Endodermal cell (in vitro differentiated cells): ENCODE data around the gene SCN2B. TPM values are rescaled to one million over a fixed set of nuclear protein-coding genes. Genes with fewer than 3 reads are reported as not detected.

ENCODE experiments used
- DNase-seq: peaks from one replicate; pipeline ENCODE4 v3.0.0-alpha.2; 2017
- H3K27ac ChIP-seq: 2 replicates; pipeline ENCODE4 v1.5.1; 2013; ENCODE audit warnings: mild to moderate bottlenecking, low read depth, low read length, moderate library complexity
- H3K27me3 ChIP-seq: 2 replicates; pipeline ENCODE4 v1.6.1; 2013; ENCODE audit warnings: mild to moderate bottlenecking, low read length, moderate library complexity; ENCODE audit not compliant: insufficient read depth, control insufficient read depth, poor library complexity, severe bottlenecking
- H3K36me3 ChIP-seq: 2 replicates; pipeline ENCODE4 v1.7.0; 2013; ENCODE audit warnings: mild to moderate bottlenecking, low read length, moderate library complexity; ENCODE audit not compliant: control insufficient read depth, insufficient read depth
- H3K4me1 ChIP-seq: one replicate; pipeline ENCODE4 v1.7.0; 2013; ENCODE audit warnings: low read length; ENCODE audit not compliant: control insufficient read depth, insufficient read depth
- H3K4me3 ChIP-seq: 2 replicates; pipeline ENCODE4 v1.5.1; 2013; ENCODE audit warnings: mild to moderate bottlenecking, low read length, moderate library complexity
- H3K9ac ChIP-seq: 2 replicates; pipeline ENCODE4 v1.6.1; 2013; ENCODE audit warnings: mild to moderate bottlenecking, low read length, moderate library complexity; ENCODE audit not compliant: poor library complexity, severe bottlenecking; ENCODE audit errors: extremely low read depth
- H3K9me3 ChIP-seq: 2 replicates; pipeline ENCODE4 v1.6.1; 2013; ENCODE audit warnings: mild to moderate bottlenecking, low read length, moderate library complexity; ENCODE audit not compliant: control insufficient read depth
- H3K27ac Mint-ChIP-seq: 2 replicates; pipeline ENCODE4 v1.8.0; 2020; ENCODE audit warnings: mixed read lengths
- H3K27me3 Mint-ChIP-seq: 2 replicates; pipeline ENCODE4 v1.8.0; 2021; ENCODE audit warnings: mild to moderate bottlenecking, mixed read lengths; ENCODE audit not compliant: insufficient read depth
- H3K36me3 Mint-ChIP-seq: 2 replicates; pipeline ENCODE4 v1.8.0; 2020; ENCODE audit warnings: low read depth, mixed read lengths
- H3K4me1 Mint-ChIP-seq: 2 replicates; pipeline ENCODE4 v1.8.0; 2020; ENCODE audit warnings: mixed read lengths
- H3K4me3 Mint-ChIP-seq: 2 replicates; pipeline ENCODE4 v1.8.0; 2020; ENCODE audit warnings: mild to moderate bottlenecking, moderate library complexity, mixed read lengths
- H3K9me3 Mint-ChIP-seq: 2 replicates; pipeline ENCODE4 v1.8.0; 2020; ENCODE audit warnings: mild to moderate bottlenecking, mixed read lengths
- CTCF ChIP-seq: fragments of 200-600 bp; sonication (generic); conservative IDR thresholded peaks from 2 replicates; pipeline ENCODE4 v1.5.0; 2021; ENCODE audit warnings: antibody characterized with exemption, mild to moderate bottlenecking
- WGBS, 2 experiments: methylation state at CpG; one replicate each; pipeline versions ENCODE4 v1.1.5 to v1.1.7; 2013; ENCODE audit warnings: missing lambda C conversion rate in 2 of 2, mixed read lengths in 1 of 2; ENCODE audit not compliant: insufficient coverage in 1 of 2, insufficient read length in 1 of 2; 5-methylcytosine and 5-hydroxymethylcytosine counted together
- total RNA-seq, 2 donors: library from RNA; stranded (reverse); fragmentation: NEBNext Ultra II Directional in 1 of 2; extraction: Animal tissue kit (Norgen Biotek cat#: 25700) in 1 of 2; gene quantifications; 2 replicates in 1 of 2; 3 replicates in 1 of 2; pipeline ENCODE4 v1.2.1, GENCODE V29; 2021

SCN2B gene
- total RNA-seq, 2 donors from 2014 or later: 0.11 to 0.20 TPM

GRCh38 chr11:118148856-118149255, 27.6 kb downstream of the SCN2B start:
- peaks cover 12% of the 10 kb centered on the region for H3K4me1 Mint-ChIP-seq
- H3K9me3 Mint-ChIP-seq: no peaks in the 10 kb centered on the region
- Histone ChIP-seq H3K27me3 (peaks cover 94% of the 10 kb centered on the region), H3K9me3 (no peaks in the 10 kb centered on the region), H3K36me3 (no peaks in the 10 kb centered on the region), H3K4me3 (no peak overlapping the region), H3K9ac (no peak overlapping the region), H3K27ac (no peak overlapping the region), H3K4me1 (no peaks in the 10 kb centered on the region)
- 60 to 83% methylated on average over 1 to 2 of the region's 2 CpGs for WGBS, 2 experiments
- no peaks in the 10 kb centered on the region for H3K36me3 Mint-ChIP-seq
- no peak for TF ChIP-seq CTCF
- no peak for DNase-seq
- no peak overlapping the region for H3K4me3 Mint-ChIP-seq
- peaks cover 92% of the 10 kb centered on the region for H3K27me3 Mint-ChIP-seq
- no peak overlapping the region for H3K27ac Mint-ChIP-seq

GRCh38 chr11:118148240-118148639, 28.2 kb downstream of the SCN2B start:
- TF ChIP-seq CTCF: no peak
- no peaks in the 10 kb centered on the region for H3K9me3 Mint-ChIP-seq
- Histone ChIP-seq H3K4me3 (no peak overlapping the region), H3K27ac (no peak overlapping the region), H3K27me3 (peaks cover 94% of the 10 kb centered on the region), H3K9ac (no peak overlapping the region), H3K4me1 (no peaks in the 10 kb centered on the region), H3K9me3 (no peaks in the 10 kb centered on the region), H3K36me3 (no peaks in the 10 kb centered on the region)
- H3K4me3 Mint-ChIP-seq: no peak overlapping the region
- DNase-seq: no peak
- no peaks in the 10 kb centered on the region for H3K36me3 Mint-ChIP-seq
- peaks cover 91% of the 10 kb centered on the region for H3K27me3 Mint-ChIP-seq
- WGBS, 2 experiments: 89 to 94% methylated on average over 7 to 8 of the region's 8 CpGs
- peaks cover 8% of the 10 kb centered on the region for H3K4me1 Mint-ChIP-seq
- no peak overlapping the region for H3K27ac Mint-ChIP-seq

DNA sequence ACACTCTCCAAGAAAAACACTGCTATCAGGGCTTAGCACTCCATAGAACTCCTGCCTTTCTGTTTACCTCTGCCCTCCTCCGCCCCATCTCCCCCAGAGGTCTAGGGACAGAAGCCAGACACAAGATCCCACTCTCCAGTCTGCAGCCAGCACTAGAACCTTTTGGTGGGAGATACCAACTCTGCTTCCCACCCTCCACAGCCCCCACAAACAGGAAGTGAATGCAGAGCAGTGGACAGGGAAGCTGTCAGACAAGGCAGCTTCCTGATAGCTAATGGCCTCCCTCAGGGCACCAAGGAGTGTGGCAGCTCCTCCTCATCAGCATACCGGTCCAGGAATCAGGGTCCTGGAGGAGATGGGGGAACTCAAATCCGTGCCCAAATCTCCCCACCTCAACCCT, 28.9 kb downstream of the SCN2B start:
- Histone ChIP-seq H3K27me3 (peaks cover 94% of the 10 kb centered on the region), H3K9me3 (no peaks in the 10 kb centered on the region), H3K4me1 (no peaks in the 10 kb centered on the region), H3K27ac (no peak overlapping the region), H3K36me3 (no peaks in the 10 kb centered on the region), H3K9ac (no peak overlapping the region), H3K4me3 (no peak overlapping the region)
- Mint-ChIP-seq H3K27ac (no peak overlapping the region), H3K4me1 (peaks cover 8% of the 10 kb centered on the region), H3K27me3 (peaks cover 92% of the 10 kb centered on the region), H3K9me3 (no peaks in the 10 kb centered on the region), H3K36me3 (no peaks in the 10 kb centered on the region), H3K4me3 (no peak overlapping the region)
- 61 to 75% methylated on average over 1 to 3 of the region's 3 CpGs for WGBS, 2 experiments
- no peak for DNase-seq
- TF ChIP-seq CTCF: no peak
